Measurements from ENCODE around the gene ASB17.
"Not testable (repeated sequence)": the region's sequence is repeated elsewhere in the genome, so short reads cannot be mapped to it uniquely, and the experiment has no call there.

Gene ASB17

DNA sequence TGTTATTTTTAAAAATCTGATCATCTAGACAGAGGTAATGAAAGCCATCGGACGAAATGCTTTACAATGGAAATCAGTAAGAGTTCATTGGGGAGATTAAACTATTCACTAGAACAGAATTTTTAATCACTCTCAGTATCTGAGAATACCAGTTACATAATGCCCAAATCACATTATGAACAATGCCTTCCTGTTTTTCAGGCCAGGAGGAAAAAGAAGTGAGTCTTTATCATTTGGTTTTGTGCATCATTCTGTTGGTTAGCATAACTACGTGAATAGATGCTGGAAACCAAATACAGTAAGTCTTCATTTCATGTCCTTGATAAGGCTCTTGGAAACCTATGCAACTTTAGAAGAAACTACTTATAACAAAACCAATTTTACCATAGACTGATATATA, 18.0 kb upstream of the ASB17 start:
- no peak overlapping the region for H3K4me3 ChIP-seq (ENCODE audit: low read length in 2 of 2)
- H3K9me3 ChIP-seq (ENCODE audit: control insufficient read depth in 2 of 2, low read length in 2 of 2) = peaks cover 0 to under 1% of the 10 kb centered on the region in 2 donors
- H3K9ac ChIP-seq (ENCODE audit: low read depth in 1 of 2, low read length in 2 of 2) = no peak overlapping the region
- H3K27me3 ChIP-seq (ENCODE audit: control insufficient read depth in 2 of 2, insufficient read depth in 2 of 2, low read length in 2 of 2) = no peaks in the 10 kb centered on the region
- H3K4me1 ChIP-seq (ENCODE audit: control insufficient read depth in 2 of 2, insufficient read depth in 2 of 2, low read length in 2 of 2) = no peaks in the 10 kb centered on the region
- no peaks in the 10 kb centered on the region for H3K36me3 ChIP-seq (ENCODE audit: control insufficient read depth in 2 of 2, insufficient read depth in 2 of 2, low read length in 2 of 2)
- no peak overlapping the region for H3K27ac ChIP-seq (ENCODE audit: low read depth in 2 of 2, low read length in 2 of 2)

GRCh38 chr1:75943037-75943436, 10.8 kb upstream of the ASB17 start:
- H3K4me1 ChIP-seq (ENCODE audit: control insufficient read depth in 2 of 2, insufficient read depth in 2 of 2, low read length in 2 of 2); H3K9me3 ChIP-seq (ENCODE audit: control insufficient read depth in 2 of 2, low read length in 2 of 2); H3K27me3 ChIP-seq (ENCODE audit: control insufficient read depth in 2 of 2, insufficient read depth in 2 of 2, low read length in 2 of 2); H3K9ac ChIP-seq (ENCODE audit: low read depth in 1 of 2, low read length in 2 of 2); H3K36me3 ChIP-seq (ENCODE audit: control insufficient read depth in 2 of 2, insufficient read depth in 2 of 2, low read length in 2 of 2); H3K4me3 ChIP-seq (ENCODE audit: low read length in 2 of 2); H3K27ac ChIP-seq (ENCODE audit: low read depth in 2 of 2, low read length in 2 of 2): not testable (repeated sequence)

DNA sequence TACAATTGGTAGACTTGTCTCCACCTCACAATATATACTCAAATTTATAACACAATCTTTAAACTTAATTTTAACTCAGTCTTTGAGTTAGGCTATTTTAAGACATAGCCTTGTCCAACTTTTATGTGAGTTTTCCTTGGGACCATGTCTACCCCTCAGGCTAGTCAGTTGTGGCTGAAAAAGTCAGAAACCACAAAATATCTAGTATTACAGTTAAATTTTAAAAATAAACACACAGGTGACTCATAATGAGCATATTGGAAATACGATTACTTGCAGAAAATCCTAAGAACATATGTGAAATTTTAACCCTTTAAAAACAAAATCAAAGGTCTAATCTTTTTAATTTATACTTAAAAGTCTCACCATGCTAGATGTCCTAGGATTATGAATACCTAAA, 4.8 kb upstream of the ASB17 start:
- Histone ChIP-seq H3K9me3 (ENCODE audit: control insufficient read depth in 2 of 2, low read length in 2 of 2) (no peaks in the 10 kb centered on the region), H3K9ac (ENCODE audit: low read depth in 1 of 2, low read length in 2 of 2) (no peak overlapping the region), H3K36me3 (ENCODE audit: control insufficient read depth in 2 of 2, insufficient read depth in 2 of 2, low read length in 2 of 2) (no peaks in the 10 kb centered on the region), H3K4me1 (ENCODE audit: control insufficient read depth in 2 of 2, insufficient read depth in 2 of 2, low read length in 2 of 2) (no peaks in the 10 kb centered on the region), H3K4me3 (ENCODE audit: low read length in 2 of 2) (no peak overlapping the region), H3K27me3 (ENCODE audit: control insufficient read depth in 2 of 2, insufficient read depth in 2 of 2, low read length in 2 of 2) (no peaks in the 10 kb centered on the region), H3K27ac (ENCODE audit: low read depth in 2 of 2, low read length in 2 of 2) (no peak overlapping the region)

DNA sequence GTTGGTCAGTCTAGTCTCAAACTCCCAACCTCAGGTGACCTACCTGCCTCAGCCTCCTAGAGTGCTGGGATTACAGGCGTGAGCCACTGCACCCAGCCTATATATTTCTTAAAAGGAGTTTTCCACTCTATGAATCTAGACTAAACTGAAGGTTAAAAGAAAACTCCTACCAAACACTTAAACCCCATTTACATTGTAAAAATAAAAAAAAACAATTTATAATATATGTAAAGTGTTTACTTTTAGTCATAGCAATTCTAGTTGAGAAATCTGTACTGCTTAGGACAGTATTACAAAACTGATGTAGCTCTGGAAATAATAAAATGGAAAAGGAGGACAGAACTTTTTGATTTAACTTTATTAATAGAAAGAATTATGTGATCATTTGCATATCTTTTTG, 9.5 kb downstream of the ASB17 start:
- no peaks in the 10 kb centered on the region for H3K9me3 ChIP-seq (ENCODE audit: control insufficient read depth in 2 of 2, low read length in 2 of 2)
- no peaks in the 10 kb centered on the region for H3K27me3 ChIP-seq (ENCODE audit: control insufficient read depth in 2 of 2, insufficient read depth in 2 of 2, low read length in 2 of 2)
- no peak overlapping the region for H3K9ac ChIP-seq (ENCODE audit: low read depth in 1 of 2, low read length in 2 of 2)
- H3K36me3 ChIP-seq (ENCODE audit: control insufficient read depth in 2 of 2, insufficient read depth in 2 of 2, low read length in 2 of 2) = no peaks in the 10 kb centered on the region
- H3K4me3 ChIP-seq (ENCODE audit: low read length in 2 of 2) = no peak overlapping the region
- no peak overlapping the region for H3K27ac ChIP-seq (ENCODE audit: low read depth in 2 of 2, low read length in 2 of 2)
- no peaks in the 10 kb centered on the region for H3K4me1 ChIP-seq (ENCODE audit: control insufficient read depth in 2 of 2, insufficient read depth in 2 of 2, low read length in 2 of 2)

- H3K4me3 ChIP-seq (ENCODE audit: low read length in 2 of 2) = no peak overlapping the region
- H3K4me1 ChIP-seq (ENCODE audit: control insufficient read depth in 2 of 2, insufficient read depth in 2 of 2, low read length in 2 of 2) = no peaks in the 10 kb centered on the region
- H3K36me3 ChIP-seq (ENCODE audit: control insufficient read depth in 2 of 2, insufficient read depth in 2 of 2, low read length in 2 of 2) = no peaks in the 10 kb centered on the region
- H3K9me3 ChIP-seq (ENCODE audit: control insufficient read depth in 2 of 2, low read length in 2 of 2) = no peaks in the 10 kb centered on the region
- no peaks in the 10 kb centered on the region for H3K27me3 ChIP-seq (ENCODE audit: control insufficient read depth in 2 of 2, insufficient read depth in 2 of 2, low read length in 2 of 2)
- H3K27ac ChIP-seq (ENCODE audit: low read depth in 2 of 2, low read length in 2 of 2) = no peak overlapping the region
- no peak overlapping the region for H3K9ac ChIP-seq (ENCODE audit: low read depth in 1 of 2, low read length in 2 of 2)
Measured at GRCh38 chr1:75916834-75917233, 15.4 kb downstream of the ASB17 start.

- H3K27ac ChIP-seq (ENCODE audit: low read depth in 2 of 2, low read length in 2 of 2) = no peak overlapping the region
- H3K4me3 ChIP-seq (ENCODE audit: low read length in 2 of 2) = no peak overlapping the region
- H3K36me3 ChIP-seq (ENCODE audit: control insufficient read depth in 2 of 2, insufficient read depth in 2 of 2, low read length in 2 of 2) = no peaks in the 10 kb centered on the region
- H3K9me3 ChIP-seq (ENCODE audit: control insufficient read depth in 2 of 2, low read length in 2 of 2) = no peaks in the 10 kb centered on the region
- H3K4me1 ChIP-seq (ENCODE audit: control insufficient read depth in 2 of 2, insufficient read depth in 2 of 2, low read length in 2 of 2) = no peaks in the 10 kb centered on the region
- H3K27me3 ChIP-seq (ENCODE audit: control insufficient read depth in 2 of 2, insufficient read depth in 2 of 2, low read length in 2 of 2) = no peaks in the 10 kb centered on the region
- H3K9ac ChIP-seq (ENCODE audit: low read depth in 1 of 2, low read length in 2 of 2) = no peak overlapping the region
Measured at GRCh38 chr1:75908717-75909152, 23.5 kb downstream of the ASB17 start.

GRCh38 chr1:75901371-75901770, 30.8 kb downstream of the ASB17 start:
- Histone ChIP-seq H3K9me3 (ENCODE audit: control insufficient read depth in 2 of 2, low read length in 2 of 2) (no peaks in the 10 kb centered on the region), H3K27me3 (ENCODE audit: control insufficient read depth in 2 of 2, insufficient read depth in 2 of 2, low read length in 2 of 2) (no peaks in the 10 kb centered on the region), H3K9ac (ENCODE audit: low read depth in 1 of 2, low read length in 2 of 2) (no peak overlapping the region), H3K4me1 (ENCODE audit: control insufficient read depth in 2 of 2, insufficient read depth in 2 of 2, low read length in 2 of 2) (no peaks in the 10 kb centered on the region), H3K36me3 (ENCODE audit: control insufficient read depth in 2 of 2, insufficient read depth in 2 of 2, low read length in 2 of 2) (no peaks in the 10 kb centered on the region), H3K4me3 (ENCODE audit: low read length in 2 of 2) (no peak overlapping the region), H3K27ac (ENCODE audit: low read depth in 2 of 2, low read length in 2 of 2) (no peak overlapping the region)

DNA sequence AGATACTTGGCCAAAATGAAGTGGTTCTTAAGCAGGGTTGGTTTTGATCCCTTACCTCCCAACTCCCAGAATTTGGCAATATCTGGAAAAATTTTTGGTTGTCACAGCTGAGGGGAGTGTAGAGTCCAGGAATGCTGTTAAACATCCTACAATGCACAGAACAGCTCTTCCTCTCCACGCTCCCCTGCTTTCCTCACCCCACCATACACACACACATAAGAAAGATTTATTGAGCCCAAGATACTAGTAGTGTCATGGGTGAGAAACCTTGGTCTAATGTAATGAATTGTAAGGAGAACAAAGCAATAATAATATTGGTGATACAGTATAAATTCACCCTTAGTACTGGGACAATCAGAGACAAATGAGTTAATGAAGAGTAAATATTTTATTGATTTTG, 47.8 kb downstream of the ASB17 start:
- H3K27ac ChIP-seq (ENCODE audit: low read depth in 2 of 2, low read length in 2 of 2) = no peak overlapping the region
- H3K9ac ChIP-seq (ENCODE audit: low read depth in 1 of 2, low read length in 2 of 2) = no peak overlapping the region
- H3K27me3 ChIP-seq (ENCODE audit: control insufficient read depth in 2 of 2, insufficient read depth in 2 of 2, low read length in 2 of 2) = no peaks in the 10 kb centered on the region
- H3K4me1 ChIP-seq (ENCODE audit: control insufficient read depth in 2 of 2, insufficient read depth in 2 of 2, low read length in 2 of 2) = no peaks in the 10 kb centered on the region
- H3K4me3 ChIP-seq (ENCODE audit: low read length in 2 of 2) = no peak overlapping the region
- H3K36me3 ChIP-seq (ENCODE audit: control insufficient read depth in 2 of 2, insufficient read depth in 2 of 2, low read length in 2 of 2) = no peaks in the 10 kb centered on the region
- no peaks in the 10 kb centered on the region for H3K9me3 ChIP-seq (ENCODE audit: control insufficient read depth in 2 of 2, low read length in 2 of 2)

DNA sequence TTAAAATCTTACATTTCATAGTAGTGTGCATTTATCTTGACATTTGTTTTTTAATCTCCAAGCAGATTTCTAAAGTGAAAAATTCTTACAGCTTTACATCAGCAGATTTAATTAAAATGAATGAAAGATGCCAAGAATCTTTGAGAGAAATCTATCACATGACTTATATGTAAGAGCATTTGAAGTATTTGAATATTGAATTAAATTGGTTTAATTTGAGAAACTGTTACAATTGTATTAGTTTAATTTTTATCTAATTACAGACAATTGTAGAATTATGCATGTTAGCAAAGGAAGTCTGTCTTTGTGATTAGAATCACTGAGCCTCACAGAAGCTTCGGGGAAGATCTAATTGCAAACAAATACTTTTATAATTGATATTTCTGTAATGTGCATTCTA, 52.2 kb downstream of the ASB17 start:
- H3K4me3 ChIP-seq (ENCODE audit: low read length in 2 of 2) = no peak overlapping the region
- no peaks in the 10 kb centered on the region for H3K9me3 ChIP-seq (ENCODE audit: control insufficient read depth in 2 of 2, low read length in 2 of 2)
- H3K9ac ChIP-seq (ENCODE audit: low read depth in 1 of 2, low read length in 2 of 2) = no peak overlapping the region
- H3K27me3 ChIP-seq (ENCODE audit: control insufficient read depth in 2 of 2, insufficient read depth in 2 of 2, low read length in 2 of 2) = no peaks in the 10 kb centered on the region
- no peaks in the 10 kb centered on the region for H3K4me1 ChIP-seq (ENCODE audit: control insufficient read depth in 2 of 2, insufficient read depth in 2 of 2, low read length in 2 of 2)
- no peaks in the 10 kb centered on the region for H3K36me3 ChIP-seq (ENCODE audit: control insufficient read depth in 2 of 2, insufficient read depth in 2 of 2, low read length in 2 of 2)
- no peak overlapping the region for H3K27ac ChIP-seq (ENCODE audit: low read depth in 2 of 2, low read length in 2 of 2)

DNA sequence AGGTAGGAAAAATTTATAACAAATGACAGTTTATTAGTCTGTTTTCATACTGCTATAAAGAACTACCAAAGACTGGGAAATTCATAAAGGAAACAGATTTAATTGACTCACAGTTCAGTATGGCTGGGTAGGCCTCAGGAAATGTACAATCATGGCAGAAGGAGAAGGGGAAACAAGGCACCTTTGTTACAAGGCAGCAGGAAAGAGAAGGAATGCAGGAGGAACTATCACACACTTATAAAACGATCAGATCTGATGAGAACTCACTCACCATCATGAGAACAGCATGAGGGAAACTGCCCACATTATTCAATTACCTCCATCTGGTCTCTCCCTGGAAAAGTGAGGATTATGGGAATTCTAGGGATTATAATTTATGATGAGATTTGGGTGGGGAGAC, 61.3 kb downstream of the ASB17 start:
- Histone ChIP-seq H3K4me3 (ENCODE audit: low read length in 2 of 2) (no peak overlapping the region), H3K27ac (ENCODE audit: low read depth in 2 of 2, low read length in 2 of 2) (no peak overlapping the region), H3K36me3 (ENCODE audit: control insufficient read depth in 2 of 2, insufficient read depth in 2 of 2, low read length in 2 of 2) (no peaks in the 10 kb centered on the region), H3K9ac (ENCODE audit: low read depth in 1 of 2, low read length in 2 of 2) (no peak overlapping the region), H3K4me1 (ENCODE audit: control insufficient read depth in 2 of 2, insufficient read depth in 2 of 2, low read length in 2 of 2) (no peaks in the 10 kb centered on the region), H3K9me3 (ENCODE audit: control insufficient read depth in 2 of 2, low read length in 2 of 2) (no peaks in the 10 kb centered on the region), H3K27me3 (ENCODE audit: control insufficient read depth in 2 of 2, insufficient read depth in 2 of 2, low read length in 2 of 2) (no peaks in the 10 kb centered on the region)
